H9 (cell line): Measurements from ENCODE around the gene SKIC8. TPM values are rescaled to one million over a fixed set of nuclear protein-coding genes. Genes with fewer than 3 reads are reported as not detected.

Source experiments
- DNase-seq: peaks from one replicate; pipeline ENCODE4 v3.0.0-alpha.2; 2017
- H2AFZ ChIP-seq: one replicate; pipeline ENCODE4 v1.6.1; 2013; ENCODE audit warnings: mild to moderate bottlenecking, low read length, control low read depth, moderate library complexity
- H2AK5ac ChIP-seq: 2 replicates; pipeline ENCODE4 v1.6.1; 2013; ENCODE audit warnings: low read length, control low read depth, mixed read lengths; ENCODE audit not compliant: insufficient read length
- H2BK120ac ChIP-seq: one replicate; pipeline ENCODE4 v1.6.1; 2013; ENCODE audit warnings: low read depth, mild to moderate bottlenecking, low read length, control low read depth, inconsistent platforms; ENCODE audit not compliant: poor library complexity, severe bottlenecking
- H2BK12ac ChIP-seq: 2 replicates; pipeline ENCODE4 v1.6.1; 2013; ENCODE audit warnings: low read length, control low read depth, mixed read lengths, low read depth; ENCODE audit not compliant: insufficient read length
- H2BK15ac ChIP-seq: 2 replicates; pipeline ENCODE4 v1.6.1; 2013; ENCODE audit warnings: low read depth, low read length, control low read depth
- H2BK20ac ChIP-seq: one replicate; pipeline ENCODE4 v1.6.1; 2013; ENCODE audit warnings: low read depth, mild to moderate bottlenecking, low read length, control low read depth, inconsistent platforms; ENCODE audit not compliant: poor library complexity, severe bottlenecking
- H2BK5ac ChIP-seq: 2 replicates; pipeline ENCODE4 v1.6.1; 2013; ENCODE audit warnings: low read length, control low read depth, mixed read lengths; ENCODE audit not compliant: insufficient read length
- H3K14ac ChIP-seq: 2 replicates; pipeline ENCODE4 v1.6.1; 2013; ENCODE audit warnings: low read length, control low read depth; ENCODE audit not compliant: insufficient read depth
- H3K18ac ChIP-seq: 2 replicates; pipeline ENCODE4 v1.6.1; 2013; ENCODE audit warnings: low read depth, mild to moderate bottlenecking, mixed read lengths, low read length, control low read depth; ENCODE audit not compliant: insufficient read length
- H3K23ac ChIP-seq: 2 replicates; pipeline ENCODE4 v1.6.1; 2013; ENCODE audit warnings: low read length, control low read depth, mixed read lengths, low read depth; ENCODE audit not compliant: insufficient read length
- H3K23me2 ChIP-seq: 2 replicates; pipeline ENCODE4 v1.6.1; 2013; ENCODE audit warnings: low read depth, mild to moderate bottlenecking, mixed read lengths, low read length, control low read depth; ENCODE audit not compliant: insufficient read length, poor library complexity, severe bottlenecking
- H3K27ac ChIP-seq: 2 replicates; pipeline ENCODE4 v1.5.1; 2013; ENCODE audit warnings: low read length, control low read depth, mixed read lengths, low read depth; ENCODE audit not compliant: insufficient read length
- H3K27me3 ChIP-seq: 2 replicates; pipeline ENCODE4 v1.6.1; 2013; ENCODE audit warnings: low read length, control low read depth, inconsistent platforms; ENCODE audit not compliant: insufficient read depth
- H3K4ac ChIP-seq: 2 replicates; pipeline ENCODE4 v1.6.1; 2013; ENCODE audit warnings: low read depth, mild to moderate bottlenecking, control low read depth, inconsistent platforms, low read length, moderate library complexity
- H3K4me1 ChIP-seq: 2 replicates; pipeline ENCODE4 v1.6.1; 2013; ENCODE audit warnings: low read length, control low read depth, inconsistent platforms; ENCODE audit not compliant: insufficient read depth
- H3K4me2 ChIP-seq: 2 replicates; pipeline ENCODE4 v1.6.1; 2013; ENCODE audit warnings: low read length, control low read depth, mixed read lengths; ENCODE audit not compliant: insufficient read length, insufficient read depth
- H3K56ac ChIP-seq: 2 replicates; pipeline ENCODE4 v1.6.1; 2013; ENCODE audit warnings: low read depth, mild to moderate bottlenecking, mixed read lengths, low read length, control low read depth; ENCODE audit not compliant: insufficient read length
- H3K79me1 ChIP-seq: 2 replicates; pipeline ENCODE4 v1.6.1; 2013; ENCODE audit warnings: low read depth, mild to moderate bottlenecking, moderate library complexity, low read length, control low read depth, inconsistent platforms; ENCODE audit not compliant: insufficient read depth, poor library complexity, severe bottlenecking
- H3K79me2 ChIP-seq: 2 replicates; pipeline ENCODE4 v1.6.1; 2013; ENCODE audit warnings: low read length, control low read depth, inconsistent platforms; ENCODE audit not compliant: insufficient read depth
- H3K9ac ChIP-seq: 2 replicates; pipeline ENCODE4 v1.6.1; 2013; ENCODE audit warnings: low read length, control low read depth, mixed read lengths; ENCODE audit not compliant: insufficient read length; ENCODE audit errors: extremely low read depth
- H3K9me3 ChIP-seq: one replicate; pipeline ENCODE4 v1.6.1; 2013; ENCODE audit warnings: low read depth, low read length, inconsistent platforms; ENCODE audit not compliant: control insufficient read depth
- H3T11ph ChIP-seq: one replicate; pipeline ENCODE4 v1.6.1; 2013; ENCODE audit warnings: mild to moderate bottlenecking, low read length, control low read depth, inconsistent platforms
- H4K20me1 ChIP-seq: one replicate; pipeline ENCODE4 v1.6.1; 2013; ENCODE audit not compliant: control insufficient read depth, insufficient read length, insufficient read depth
- H4K5ac ChIP-seq: 2 replicates; pipeline ENCODE4 v1.6.1; 2013; ENCODE audit warnings: low read depth, mild to moderate bottlenecking, mixed read lengths, low read length, control low read depth; ENCODE audit not compliant: insufficient read length
- H4K8ac ChIP-seq: replicated peaks from 2 replicates; pipeline ENCODE4 v1.6.1; 2013; ENCODE audit warnings: low read length, control low read depth, mixed read lengths, low read depth; ENCODE audit not compliant: insufficient read length
- H4K91ac ChIP-seq: 2 replicates; pipeline ENCODE4 v1.6.1; 2013; ENCODE audit warnings: low read depth, mild to moderate bottlenecking, moderate library complexity, mixed read lengths, low read length, control low read depth; ENCODE audit not compliant: insufficient read length
- H3K27ac Mint-ChIP-seq, 3 experiments: 2 replicates in 2 of 3; 3 replicates in 1 of 3; pipeline ENCODE4 v1.8.0; 2020 to 2021; ENCODE audit warnings: mixed read lengths in 3 of 3, mild to moderate bottlenecking in 1 of 3, moderate library complexity in 1 of 3
- H3K27me3 Mint-ChIP-seq: 2 replicates; pipeline ENCODE4 v1.8.0; 2021; ENCODE audit warnings: low read depth, mild to moderate bottlenecking, moderate library complexity, mixed read lengths
- H3K36me3 Mint-ChIP-seq, 3 experiments: 2 replicates in 2 of 3; 3 replicates in 1 of 3; pipeline ENCODE4 v1.8.0; 2020 to 2021; ENCODE audit warnings: low read depth in 3 of 3, mixed read lengths in 3 of 3; ENCODE audit not compliant: insufficient read depth in 1 of 3
- H3K4me1 Mint-ChIP-seq, 2 experiments: 2 replicates each; pipeline ENCODE4 v1.8.0; 2020; ENCODE audit warnings: mixed read lengths in 2 of 2
- H3K4me3 Mint-ChIP-seq, 2 experiments: 2 replicates in 1 of 2; 3 replicates in 1 of 2; pipeline ENCODE4 v1.8.0; 2020 to 2021; ENCODE audit warnings: mild to moderate bottlenecking in 2 of 2, mixed read lengths in 2 of 2, moderate library complexity in 1 of 2
- H3K9me3 Mint-ChIP-seq, 2 experiments: 2 replicates in 1 of 2; 3 replicates in 1 of 2; pipeline ENCODE4 v1.8.0; 2020; ENCODE audit warnings: mild to moderate bottlenecking in 2 of 2, mixed read lengths in 2 of 2, moderate library complexity in 1 of 2
- WGBS: extraction: QIAGEN DNeasy Blood & Tissue Kit; methylation state at CpG from one replicate; pipeline ENCODE4 v1.1.7; 2013; ENCODE audit warnings: missing lambda C conversion rate, low lambda C conversion rate, mixed read lengths; ENCODE audit not compliant: insufficient read length; ENCODE audit errors: extremely low coverage; 5-methylcytosine and 5-hydroxymethylcytosine counted together
- total RNA-seq: library from RNA; stranded (reverse); gene quantifications from 2 replicates; pipeline ENCODE4 v1.2.1, GENCODE V29; 2021
- TF ChIP-seq, protein P1 (sequence below): fragments of 200-600 bp; sonication (generic); conservative IDR thresholded peaks from 3 replicates; pipeline ENCODE4 v1.8.0; 2021; ENCODE audit warnings: antibody characterized with exemption, mild to moderate bottlenecking

SKIC8 gene
- total RNA-seq, 1 experiment from 2014 or later = 45.6 TPM

DNA sequence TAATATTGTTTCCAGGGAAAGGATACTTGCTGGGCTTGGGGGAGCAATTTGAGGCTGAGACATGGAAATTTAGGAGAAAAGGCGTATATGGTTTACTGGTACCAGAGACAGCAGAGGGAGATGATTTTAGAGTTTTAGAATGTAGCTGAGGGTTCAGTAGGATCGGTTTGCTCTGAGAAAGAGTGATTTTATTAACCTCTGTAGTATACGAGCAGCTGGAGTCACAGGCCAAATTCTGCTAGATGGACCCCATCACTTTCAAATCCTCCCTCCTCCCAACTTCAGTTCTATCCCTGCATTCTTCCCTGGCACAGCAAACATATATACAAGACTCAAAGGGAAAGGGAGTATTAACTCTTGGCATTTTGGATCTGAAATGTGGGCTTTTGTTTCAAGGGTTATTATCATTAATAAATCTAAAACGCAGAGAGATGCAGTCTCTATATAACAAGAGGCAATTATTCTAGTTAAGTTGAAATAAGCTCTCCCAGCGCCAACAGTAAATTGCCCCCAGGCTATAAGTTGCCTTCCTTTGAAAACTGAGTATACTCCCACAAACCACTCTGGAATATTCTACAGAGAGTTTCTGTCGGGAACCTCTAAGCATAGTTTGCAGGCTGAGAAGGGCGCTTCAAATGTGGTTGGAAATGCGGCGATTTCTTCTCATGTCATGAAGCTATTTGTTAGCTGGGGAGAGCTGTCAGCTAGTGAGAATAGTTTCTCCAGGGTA, 46.2 kb upstream of the SKIC8 start:
- H2BK20ac ChIP-seq = no peak overlapping the region
- no peak overlapping the region for H2BK15ac ChIP-seq
- no peaks in the 10 kb centered on the region for H3K9me3 ChIP-seq
- H3K56ac ChIP-seq = no peak overlapping the region
- peaks cover 14% of the 10 kb centered on the region for H3K23me2 ChIP-seq
- H3K14ac ChIP-seq = no peak overlapping the region
- Mint-ChIP-seq H3K4me1 (peaks cover 11 to 40% of the 10 kb centered on the region in 2 experiments), H3K9me3 (no peaks in the 10 kb centered on the region), H3K27ac (no peak overlapping the region), H3K36me3 (peaks cover 20 to 58% (median 54%) of the 10 kb centered on the region in 3 experiments), H3K27me3 (peaks cover 22% of the 10 kb centered on the region), H3K4me3 (no peak overlapping the region)
- H3T11ph ChIP-seq = no peak overlapping the region
- no peaks in the 10 kb centered on the region for H3K79me2 ChIP-seq
- H3K27ac ChIP-seq = no peak overlapping the region
- H2AK5ac ChIP-seq = no peak overlapping the region
- no peak overlapping the region for H3K23ac ChIP-seq
- H2BK120ac ChIP-seq = no peak overlapping the region
- no CpG with 5 or more reads among the region's 9 CpGs for WGBS
- peaks cover 1% of the 10 kb centered on the region; the same call in 1 of the 2 replicates for H3K27me3 ChIP-seq
- H3K9ac ChIP-seq = no peak overlapping the region
- no peak overlapping the region for H2BK12ac ChIP-seq
- no peak overlapping the region for H4K91ac ChIP-seq
- TF ChIP-seq, protein P1, sequence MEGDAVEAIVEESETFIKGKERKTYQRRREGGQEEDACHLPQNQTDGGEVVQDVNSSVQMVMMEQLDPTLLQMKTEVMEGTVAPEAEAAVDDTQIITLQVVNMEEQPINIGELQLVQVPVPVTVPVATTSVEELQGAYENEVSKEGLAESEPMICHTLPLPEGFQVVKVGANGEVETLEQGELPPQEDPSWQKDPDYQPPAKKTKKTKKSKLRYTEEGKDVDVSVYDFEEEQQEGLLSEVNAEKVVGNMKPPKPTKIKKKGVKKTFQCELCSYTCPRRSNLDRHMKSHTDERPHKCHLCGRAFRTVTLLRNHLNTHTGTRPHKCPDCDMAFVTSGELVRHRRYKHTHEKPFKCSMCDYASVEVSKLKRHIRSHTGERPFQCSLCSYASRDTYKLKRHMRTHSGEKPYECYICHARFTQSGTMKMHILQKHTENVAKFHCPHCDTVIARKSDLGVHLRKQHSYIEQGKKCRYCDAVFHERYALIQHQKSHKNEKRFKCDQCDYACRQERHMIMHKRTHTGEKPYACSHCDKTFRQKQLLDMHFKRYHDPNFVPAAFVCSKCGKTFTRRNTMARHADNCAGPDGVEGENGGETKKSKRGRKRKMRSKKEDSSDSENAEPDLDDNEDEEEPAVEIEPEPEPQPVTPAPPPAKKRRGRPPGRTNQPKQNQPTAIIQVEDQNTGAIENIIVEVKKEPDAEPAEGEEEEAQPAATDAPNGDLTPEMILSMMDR = no peak
- no peak overlapping the region for H3K18ac ChIP-seq
- no peak overlapping the region for H3K4ac ChIP-seq
- H4K20me1 ChIP-seq = no peaks in the 10 kb centered on the region
- no peak overlapping the region for H2BK5ac ChIP-seq
- no peak overlapping the region for H3K4me2 ChIP-seq
- H4K8ac ChIP-seq = no peak overlapping the region
- no peaks in the 10 kb centered on the region for H3K79me1 ChIP-seq
- DNase-seq = no peak
- no peak overlapping the region for H2AFZ ChIP-seq
- H3K4me1 ChIP-seq = peaks cover 3% of the 10 kb centered on the region
- no peak overlapping the region for H4K5ac ChIP-seq
